ENCODE measurements around the gene PEDS1.
"Not testable (repeated sequence)": the region's sequence is repeated elsewhere in the genome, so short reads cannot be mapped to it uniquely, and the experiment has no call there.

PEDS1 gene

GRCh38 chr20:50153500-50154377, at the start of gene PEDS1:
Gene PEDS1 (minus strand): TSS chr20:50153723. CDS start chr20:50153637, 86 bp downstream.
- peak; percentile 77 to 78 for DNase-seq

- DNase-seq, result no peak
Observed at GRCh38 chr20:50202677-50203076, 49.2 kb upstream of the PEDS1 start.

- DNase-seq, result not testable (repeated sequence)
Observed at GRCh38 chr20:50201710-50202109, 48.2 kb upstream of the PEDS1 start.

- DNase-seq, result no peak
Observed at GRCh38 chr20:50200482-50201104, 47.1 kb upstream of the PEDS1 start.

GRCh38 chr20:50199703-50200102, 46.2 kb upstream of the PEDS1 start:
- DNase-seq, result no peak

GRCh38 chr20:50198716-50199115, 45.2 kb upstream of the PEDS1 start:
- no peak for DNase-seq

GRCh38 chr20:50198180-50198666, 44.7 kb upstream of the PEDS1 start:
- DNase-seq, result no peak

- DNase-seq, result no peak
Observed at GRCh38 chr20:50197463-50198179, 44.1 kb upstream of the PEDS1 start.

- no peak for DNase-seq
Observed at GRCh38 chr20:50196896-50197295, 43.4 kb upstream of the PEDS1 start.

GRCh38 chr20:50196248-50196647, 42.7 kb upstream of the PEDS1 start:
- DNase-seq, result no peak

- DNase-seq, result no peak
Observed at GRCh38 chr20:50195524-50196120, 42.1 kb upstream of the PEDS1 start.

- DNase-seq, result no peak
Observed at GRCh38 chr20:50194831-50195523, 41.5 kb upstream of the PEDS1 start.

- no peak for DNase-seq
Observed at GRCh38 chr20:50194422-50194830, 40.9 kb upstream of the PEDS1 start.

- DNase-seq, result no peak
Observed at GRCh38 chr20:50193836-50194421, 40.4 kb upstream of the PEDS1 start.

GRCh38 chr20:50193199-50193835, 39.8 kb upstream of the PEDS1 start:
- no peak for DNase-seq

GRCh38 chr20:50192364-50193198, 39.1 kb upstream of the PEDS1 start:
- peak; percentile 80 to 83 for DNase-seq

- peak in 1 of 2 experiments; percentile 44 for DNase-seq
Observed at GRCh38 chr20:50191544-50192363, 38.2 kb upstream of the PEDS1 start.

- peak; percentile 30 to 53 for DNase-seq
Observed at GRCh38 chr20:50191065-50191543, 37.6 kb upstream of the PEDS1 start.

Data from AML-193 (cell line).